RWPE1 (cell line): ENCODE data around the gene ZFP3.

Source experiments
- CTCF ChIA-PET: fragments of 350-600 bp; sonication (Branson Sonifier 250); formaldehyde crosslinking; extraction: SDS; loops from one replicate; lab custom pipeline; 2021; lab: Yijun Ruan, JAX
- POLR2A ChIA-PET: fragments of 400-600 bp; formaldehyde crosslinking; extraction: SDS; loops from one replicate; lab custom pipeline; 2020; ENCODE audit warnings: antibody characterized with exemption; ENCODE audit not compliant: low non-redundant PET; lab: Yijun Ruan, JAX
- DNase-seq: peaks from one replicate; pipeline ENCODE4 v3.0.0; 2012; ENCODE audit warnings: low spot score
- H3K27ac ChIP-seq: fragments of 450-650 bp; 2 replicates; pipeline ENCODE4 v1.5.1; 2017
- CTCF ChIP-seq: fragments of 450-650 bp; conservative IDR thresholded peaks from 2 replicates; pipeline ENCODE4 v1.5.1; 2017; ENCODE audit warnings: low read depth, mild to moderate bottlenecking

The ZFP3 gene

GRCh38 chr17:5047446-5047845, 30.8 kb upstream of the ZFP3 start:
- no peak overlapping the region for H3K27ac ChIP-seq
- TF ChIP-seq CTCF: no peak
- ChIA-PET POLR2A (no interaction called here), CTCF (no interaction called here)
- DNase-seq: no peak

GRCh38 chr17:5049314-5049841, 28.9 kb upstream of the ZFP3 start:
- CTCF ChIA-PET: no interaction called here
- DNase-seq: no peak
- no peak overlapping the region for H3K27ac ChIP-seq
- POLR2A ChIA-PET: no interaction called here
- no peak for TF ChIP-seq CTCF

- no peak for DNase-seq
- POLR2A ChIA-PET: no interaction called here
- no peak for TF ChIP-seq CTCF
- no peak overlapping the region for H3K27ac ChIP-seq
- CTCF ChIA-PET: interaction anchor here (0.6 to 1.0 kb wide), 2 partner anchors 12 to 1423 kb away, joined by 3 to 4 read pairs; no protein-coding TSS in a partner anchor
These were observed 28.0 kb upstream of the ZFP3 start for GRCh38 chr17:5050278-5050677.

GRCh38 chr17:5055543-5055942, 22.7 kb upstream of the ZFP3 start:
- TF ChIP-seq CTCF: no peak

GRCh38 chr17:5065227-5065744, 13.0 kb upstream of the ZFP3 start:
- TF ChIP-seq CTCF: no peak
- no peak for DNase-seq
- ChIA-PET POLR2A (no interaction called here), CTCF (no interaction called here)
- H3K27ac ChIP-seq: no peak overlapping the region

More at GRCh38 chr17:5055543-5055942, 22.7 kb upstream of the ZFP3 start:
- ChIA-PET POLR2A (no interaction called here), CTCF (interaction anchor here (0.6 kb wide), 1 partner anchor 1210 kb away, joined by 3 read pairs; no protein-coding TSS in a partner anchor)
- H3K27ac ChIP-seq: no peak overlapping the region
- DNase-seq: no peak

- ChIA-PET CTCF (no interaction called here), POLR2A (no interaction called here)
These were observed 10.0 kb upstream of the ZFP3 start for GRCh38 chr17:5068236-5068635.

More at GRCh38 chr17:5068236-5068635, 10.0 kb upstream of the ZFP3 start:
- no peak overlapping the region for H3K27ac ChIP-seq
- no peak for TF ChIP-seq CTCF
- no peak for DNase-seq
